Activated CD8-positive, alpha-beta memory T cell treated with anti-CD3 and anti-CD28 coated beads, Interleukin-2, amount 50 U/mL, for 48 hours (primary cell): Measurements from ENCODE around the gene HOXA7.

Source experiments
- DNase-seq: peaks from one replicate; pipeline ENCODE4 v3.0.0-alpha.2; 2020

The HOXA7 gene

DNA sequence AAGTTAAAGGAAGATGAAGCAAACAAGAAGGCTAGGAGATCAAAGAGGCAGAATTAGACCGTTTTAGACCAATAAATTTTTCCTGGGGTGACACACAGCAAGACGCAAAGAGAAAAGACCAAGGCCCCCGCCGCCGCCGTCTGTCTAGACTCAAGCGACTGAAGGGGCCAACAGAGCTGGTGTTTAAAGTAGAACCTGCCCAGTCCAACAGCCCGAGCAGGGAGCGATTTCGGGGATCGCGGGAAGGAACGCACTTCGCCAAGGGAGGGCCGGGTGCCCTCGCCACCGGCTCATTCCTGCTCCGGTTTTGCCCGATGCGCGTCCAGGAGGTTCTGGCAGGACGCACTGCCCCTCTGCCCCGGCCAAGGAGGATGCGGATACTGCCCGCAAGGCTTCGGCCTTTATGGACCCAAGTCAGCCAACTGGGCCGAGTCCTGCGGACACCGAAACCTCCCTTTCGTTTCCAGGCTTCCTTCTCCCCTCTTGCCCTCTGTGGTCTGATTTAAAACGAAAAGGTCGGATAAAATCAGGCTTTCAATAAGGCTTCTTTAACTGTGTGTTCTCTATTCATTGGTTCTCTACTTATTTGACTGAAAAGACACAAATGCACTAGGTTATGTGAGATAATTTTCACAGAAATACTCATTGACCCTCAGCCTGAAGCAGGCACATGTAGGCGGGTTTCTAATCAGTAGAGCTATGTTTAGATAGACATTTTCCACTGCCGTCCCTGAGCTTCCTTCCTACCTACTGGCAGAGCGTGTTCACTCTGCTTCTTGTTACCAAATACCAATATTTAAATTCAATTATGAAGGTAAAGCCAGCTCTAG is 2.2 kb upstream of the HOXA7 start:
- peak; percentile 57 for DNase-seq

DNA sequence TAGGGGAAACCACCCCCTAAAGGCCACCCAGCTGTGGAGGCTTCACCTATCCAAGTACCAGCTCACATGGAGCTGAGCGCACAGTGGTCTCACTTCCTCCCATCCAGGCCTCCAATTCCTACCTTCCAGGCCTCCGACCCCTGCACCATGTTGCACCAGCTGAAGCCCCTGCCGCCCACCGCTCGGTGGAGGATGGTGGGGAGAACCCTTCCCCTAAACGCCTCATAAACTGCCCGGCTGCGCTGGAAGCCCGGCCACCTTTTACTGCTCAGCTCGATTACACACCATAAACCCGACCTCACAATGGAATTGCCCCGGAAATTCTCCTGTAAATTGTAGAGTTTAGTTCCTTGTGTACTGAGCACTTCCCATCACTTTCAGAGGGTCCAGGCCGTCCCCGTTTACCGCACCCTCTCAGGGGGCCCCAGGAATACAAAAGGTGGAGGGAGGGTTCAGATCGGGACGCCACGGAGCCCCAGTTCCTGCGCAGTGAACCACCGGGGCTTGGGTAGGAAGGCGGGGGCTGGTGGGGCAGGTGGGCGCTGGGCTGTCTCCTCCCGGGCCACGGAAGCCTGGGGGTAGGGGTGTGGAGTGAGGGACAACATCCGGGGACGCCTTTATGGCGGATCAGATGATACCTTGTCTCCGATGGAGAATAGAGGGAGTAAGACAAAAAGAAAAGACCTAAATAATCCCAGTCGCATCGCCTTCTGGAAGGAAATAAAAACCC is 1.4 kb upstream of the HOXA7 start:
- peak; percentile 50 for DNase-seq

DNA sequence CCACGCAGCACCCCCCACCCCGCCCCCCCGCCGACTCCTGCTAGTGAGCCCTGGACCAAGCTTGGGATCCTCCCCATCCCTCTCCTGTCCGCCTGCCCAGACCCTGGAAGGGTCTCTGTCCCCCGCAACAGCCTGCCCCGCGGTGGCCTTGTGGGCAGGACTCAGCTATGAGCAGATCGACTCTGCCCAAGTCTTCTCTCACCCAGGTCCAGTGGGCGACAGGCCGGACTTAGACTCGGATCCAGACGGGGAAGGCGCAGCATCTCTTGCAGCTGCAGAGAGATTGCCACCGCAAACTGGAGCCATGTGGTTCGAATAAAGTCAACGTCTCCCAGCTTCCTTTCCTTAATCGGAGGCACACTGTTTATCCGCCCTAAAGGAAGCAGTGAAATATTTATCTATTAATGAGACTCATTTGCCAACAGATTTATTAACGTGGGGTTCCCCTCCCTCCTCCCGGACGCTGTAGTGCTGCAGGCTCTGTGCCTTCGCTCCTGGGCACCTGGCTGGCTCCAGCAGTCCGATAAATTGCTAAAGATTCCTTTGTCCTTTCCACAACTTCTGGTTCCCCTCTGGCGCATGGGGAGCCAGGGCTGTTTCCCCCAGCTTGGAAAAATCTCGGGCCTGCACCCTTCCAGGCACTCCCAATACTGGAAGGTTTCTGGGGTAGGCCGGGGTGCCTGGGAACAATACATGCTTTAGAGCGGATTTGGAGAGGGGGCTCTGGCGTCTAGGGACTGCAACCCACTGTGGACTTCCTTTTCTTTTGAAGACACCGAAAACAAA is 634 bp upstream of the HOXA7 start:
- DNase-seq, result peak; percentile 57

DNA sequence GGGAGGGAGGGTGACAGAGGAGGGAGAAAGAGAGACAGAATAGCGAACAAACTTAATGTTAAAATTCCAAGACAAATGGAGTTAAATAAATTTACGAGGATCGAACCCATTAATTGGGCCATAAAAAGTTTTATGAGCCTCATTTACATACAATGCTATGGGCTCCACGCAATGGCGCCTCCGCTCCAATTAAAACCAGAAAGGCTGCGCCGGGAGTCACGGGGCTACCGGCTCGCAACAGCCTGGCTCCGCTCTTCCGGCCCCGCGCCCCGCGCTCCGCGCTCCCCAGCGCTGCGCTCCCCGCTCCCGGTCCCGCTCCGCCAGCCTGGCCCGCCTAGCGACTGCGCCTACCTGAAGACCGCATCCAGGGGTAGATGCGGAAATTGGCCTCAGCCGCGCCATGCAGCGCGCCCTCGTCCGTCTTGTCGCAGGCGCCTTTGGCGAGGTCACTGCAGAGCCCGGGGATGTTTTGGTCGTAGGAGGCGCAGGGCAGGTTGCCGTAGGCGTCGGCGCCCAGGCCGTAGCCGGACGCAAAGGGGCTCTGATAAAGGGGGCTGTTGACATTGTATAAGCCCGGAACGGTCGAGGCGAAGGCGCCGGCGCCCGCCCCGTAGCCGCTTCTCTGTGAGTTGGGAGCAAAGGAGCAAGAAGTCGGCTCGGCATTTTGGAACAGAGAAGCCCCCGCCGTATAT is 513 bp downstream of the HOXA7 start:
- peak; percentile 60 for DNase-seq

DNA sequence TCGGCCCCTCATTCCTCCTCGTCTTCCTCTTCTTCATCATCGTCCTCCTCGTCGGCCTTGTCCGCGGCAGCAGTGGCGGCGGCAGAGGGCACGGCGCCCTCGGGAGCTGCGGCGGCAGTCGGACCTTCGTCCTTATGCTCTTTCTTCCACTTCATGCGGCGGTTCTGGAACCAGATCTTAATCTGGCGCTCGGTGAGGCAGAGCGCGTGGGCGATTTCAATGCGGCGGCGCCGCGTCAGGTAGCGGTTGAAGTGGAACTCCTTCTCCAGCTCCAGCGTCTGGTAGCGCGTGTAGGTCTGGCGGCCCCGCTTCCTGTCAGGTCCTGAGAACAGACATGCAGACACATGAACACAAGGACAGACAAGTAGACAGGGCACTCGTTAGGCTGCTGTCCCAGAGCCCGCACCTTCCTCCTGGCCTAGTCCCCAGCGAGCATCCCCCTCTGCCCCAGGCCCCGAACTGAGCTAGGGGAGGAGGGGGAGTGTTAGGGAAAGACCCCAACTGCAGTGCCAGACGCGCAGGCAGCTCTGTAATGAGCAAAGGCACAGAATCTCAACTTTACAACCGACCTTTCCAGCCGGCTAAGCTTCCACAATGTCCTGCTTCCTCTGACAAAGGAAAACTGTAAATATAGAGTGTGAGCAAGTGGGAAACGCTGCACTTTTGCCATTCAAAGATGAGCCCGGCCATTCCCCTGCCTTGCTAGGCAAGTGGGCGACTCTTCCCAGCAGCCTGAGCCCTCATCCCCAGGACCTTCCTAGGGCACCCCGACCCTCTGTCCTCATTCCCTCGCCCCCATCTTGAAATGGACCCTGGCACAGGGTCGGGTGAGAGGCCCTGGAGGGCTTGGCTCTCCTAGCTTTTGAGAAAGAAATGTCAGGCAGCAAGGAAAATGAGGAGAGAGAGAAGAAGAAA is 1.3 kb downstream of the HOXA7 start:
- peak; percentile 66 for DNase-seq

DNA sequence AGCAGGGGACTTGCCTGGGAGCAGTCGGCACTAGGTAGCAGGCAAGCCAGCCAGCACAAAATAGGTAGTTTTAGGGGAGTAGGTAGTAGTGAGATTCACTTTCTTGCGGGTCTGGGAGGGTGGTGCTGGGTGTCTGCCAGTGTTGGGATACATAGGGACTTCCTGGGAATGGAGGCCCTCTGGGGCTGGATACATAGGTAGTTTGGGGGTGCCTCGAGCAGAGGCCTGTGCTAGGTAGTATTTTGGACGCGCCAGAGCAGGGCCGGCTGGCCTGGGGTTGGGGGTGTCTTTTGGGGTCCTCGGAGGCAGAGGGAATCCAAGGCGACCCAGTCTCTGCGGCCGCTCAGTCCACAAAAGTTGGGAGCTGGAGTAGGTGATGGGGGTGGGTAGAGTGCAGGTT is 2.1 kb downstream of the HOXA7 start:
- peak; percentile 49 for DNase-seq

DNA sequence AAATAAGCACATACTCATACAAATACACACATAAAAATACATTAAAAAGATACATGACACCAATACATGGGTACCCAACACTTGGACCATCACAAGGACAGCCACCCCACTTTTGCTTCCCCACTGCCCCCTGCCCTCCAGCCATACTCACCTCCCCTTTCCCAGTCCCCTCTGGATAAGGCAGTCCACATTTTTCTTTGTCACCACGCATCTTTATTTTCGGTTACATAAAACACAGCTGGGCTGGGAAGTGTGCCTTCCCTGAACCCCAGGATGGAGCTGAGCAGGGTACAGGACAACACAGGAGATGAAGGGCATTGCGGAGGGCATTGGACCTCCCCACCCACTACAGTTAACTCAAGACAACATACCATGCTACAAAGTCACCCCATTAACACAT is 2.9 kb downstream of the HOXA7 start:
- DNase-seq, result no peak

DNA sequence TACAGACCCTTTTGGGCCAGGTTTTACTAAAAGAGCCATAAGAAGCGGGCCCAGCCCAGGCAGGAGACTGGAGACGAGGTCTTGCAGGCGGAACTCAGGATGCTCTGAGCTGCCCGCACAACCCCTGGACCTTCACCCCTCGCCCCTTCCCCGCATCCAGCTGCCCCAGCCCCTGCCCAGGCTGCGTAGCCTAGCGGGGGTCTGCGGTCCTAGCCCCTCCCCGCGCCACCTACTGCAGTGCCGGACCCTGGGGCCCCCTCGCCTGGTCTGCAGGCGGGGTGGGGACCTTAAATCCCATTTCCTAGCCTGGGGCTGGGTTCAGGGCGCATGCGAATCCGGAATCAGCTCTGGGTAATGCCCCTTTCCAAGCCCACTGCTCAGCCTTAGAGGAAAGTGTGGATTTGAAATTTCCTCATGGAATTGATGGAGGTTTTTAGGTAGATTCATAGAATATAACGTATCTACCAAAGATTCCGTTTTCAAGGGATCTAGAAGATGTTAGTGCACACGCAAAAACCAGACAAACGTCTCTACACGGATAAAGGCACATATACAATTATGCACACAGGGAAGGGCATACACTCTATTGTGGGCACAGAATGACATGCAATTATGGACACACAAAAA is 3.5 kb downstream of the HOXA7 start:
- peak; percentile 52 for DNase-seq

DNA sequence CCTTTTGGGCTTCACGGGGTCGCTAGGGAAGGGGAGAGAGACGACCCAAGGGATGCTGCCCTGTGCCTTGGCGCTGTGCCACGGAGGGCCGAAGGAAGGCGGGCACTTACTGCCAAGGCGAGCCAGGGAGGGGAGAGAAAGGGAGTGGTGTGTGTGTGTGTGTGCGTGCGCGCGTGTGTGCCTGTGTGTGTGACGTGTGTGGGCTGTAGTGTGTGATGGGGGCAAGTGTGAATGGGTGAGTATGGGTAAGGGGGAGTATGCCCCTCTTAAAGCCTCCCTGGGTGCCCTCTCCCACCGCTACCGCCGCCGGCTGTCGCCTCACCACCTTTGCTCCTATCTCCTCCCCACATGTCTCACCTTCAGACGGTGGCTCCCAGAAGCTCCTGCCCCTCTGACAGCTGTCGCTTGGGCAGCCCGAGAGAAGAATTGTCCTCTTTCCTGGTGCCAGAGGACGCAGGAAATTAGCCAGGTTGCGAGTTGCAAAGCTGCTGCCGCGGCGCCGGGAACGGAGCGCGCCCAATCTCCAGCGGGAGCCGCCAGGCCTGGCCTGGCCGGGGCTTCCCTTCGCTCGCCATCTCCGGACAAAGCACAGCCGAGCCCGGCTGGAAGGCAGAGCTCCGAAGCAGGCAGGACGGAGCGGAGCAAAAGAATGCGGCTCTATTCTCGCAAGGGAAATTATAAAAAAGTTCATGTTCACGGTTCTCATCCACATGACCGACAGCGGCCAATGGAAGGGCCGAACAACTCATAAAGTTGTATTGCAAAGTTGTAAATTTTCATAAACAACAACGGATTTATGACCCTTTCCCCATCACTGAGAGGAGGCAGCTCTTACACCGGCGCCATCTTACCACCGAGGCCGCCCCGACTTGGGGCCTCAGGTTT is 4.3 kb downstream of the HOXA7 start, which contains the start of gene HOXA3:
Gene HOXA3 (minus strand): TSS at position 653 of the 885 bp plus-strand sequence. CDS start 41,943 bp downstream, outside the sequence.
- DNase-seq, result peak; percentile 56

DNA sequence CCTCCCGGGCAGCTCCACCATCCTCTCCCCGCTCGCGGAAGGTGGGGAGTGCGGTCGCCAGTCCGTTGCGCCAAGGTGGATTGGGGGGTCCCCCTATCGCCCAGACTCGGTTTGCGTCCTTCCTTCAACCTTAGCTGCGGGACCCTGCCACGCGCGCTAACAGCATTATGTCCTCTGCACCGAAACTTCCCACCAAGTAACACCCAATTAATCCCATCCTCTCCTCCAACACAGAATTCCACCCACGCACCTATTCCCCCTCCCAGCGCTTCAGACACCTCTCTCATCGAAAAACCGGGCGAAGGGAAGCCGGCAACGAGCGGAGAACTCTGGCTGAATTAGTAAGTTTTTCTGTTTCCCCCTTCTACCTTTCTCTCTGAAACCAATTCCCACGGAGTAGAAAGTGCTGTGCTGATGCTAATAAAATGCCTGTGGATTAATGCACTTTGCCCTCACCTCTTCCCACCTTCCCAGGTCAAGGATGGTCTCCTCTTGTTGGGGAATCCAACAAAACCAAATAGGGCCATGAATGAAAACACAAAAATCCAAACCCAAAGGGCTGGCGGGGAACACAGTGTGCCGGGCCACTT is 5.0 kb downstream of the HOXA7 start:
- peak; percentile 56 for DNase-seq

DNA sequence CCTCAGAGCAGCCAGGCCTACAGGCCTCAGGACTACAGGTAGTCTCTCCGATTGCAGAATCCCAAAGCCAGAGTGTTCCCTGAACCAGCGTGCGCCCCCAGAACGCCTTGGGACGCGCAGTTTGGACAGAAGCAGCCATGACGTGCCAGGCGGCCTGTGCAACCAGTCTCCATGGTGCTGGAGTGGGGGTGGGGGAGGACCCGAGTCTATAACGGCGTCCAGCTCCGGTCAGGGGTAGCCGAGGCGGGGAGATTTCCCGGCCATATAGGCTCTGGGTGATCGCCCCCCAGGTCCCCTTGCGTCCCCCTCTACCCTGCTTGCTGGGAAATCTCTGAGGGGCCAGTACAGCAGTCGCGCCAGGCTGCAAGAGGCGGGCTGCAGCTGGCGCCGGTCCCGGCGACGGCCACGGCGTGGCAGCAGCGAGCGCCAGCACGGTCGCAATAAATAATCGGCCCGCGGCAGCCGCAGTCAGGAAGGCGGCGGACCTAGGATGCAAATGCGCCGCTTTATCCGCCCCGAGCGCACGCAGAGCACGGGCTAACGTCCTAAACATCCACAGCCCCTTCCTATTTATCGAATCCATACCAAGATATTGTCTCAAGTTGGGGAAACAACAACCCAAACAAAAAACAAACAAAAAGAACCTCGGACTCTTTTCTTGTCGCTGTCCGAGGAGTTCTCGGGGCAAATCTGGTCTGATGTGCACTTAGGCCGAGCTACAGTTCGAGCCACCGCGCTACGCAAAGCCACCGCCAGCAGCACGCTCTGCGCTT is 5.7 kb downstream of the HOXA7 start:
- DNase-seq, result peak; percentile 83

DNA sequence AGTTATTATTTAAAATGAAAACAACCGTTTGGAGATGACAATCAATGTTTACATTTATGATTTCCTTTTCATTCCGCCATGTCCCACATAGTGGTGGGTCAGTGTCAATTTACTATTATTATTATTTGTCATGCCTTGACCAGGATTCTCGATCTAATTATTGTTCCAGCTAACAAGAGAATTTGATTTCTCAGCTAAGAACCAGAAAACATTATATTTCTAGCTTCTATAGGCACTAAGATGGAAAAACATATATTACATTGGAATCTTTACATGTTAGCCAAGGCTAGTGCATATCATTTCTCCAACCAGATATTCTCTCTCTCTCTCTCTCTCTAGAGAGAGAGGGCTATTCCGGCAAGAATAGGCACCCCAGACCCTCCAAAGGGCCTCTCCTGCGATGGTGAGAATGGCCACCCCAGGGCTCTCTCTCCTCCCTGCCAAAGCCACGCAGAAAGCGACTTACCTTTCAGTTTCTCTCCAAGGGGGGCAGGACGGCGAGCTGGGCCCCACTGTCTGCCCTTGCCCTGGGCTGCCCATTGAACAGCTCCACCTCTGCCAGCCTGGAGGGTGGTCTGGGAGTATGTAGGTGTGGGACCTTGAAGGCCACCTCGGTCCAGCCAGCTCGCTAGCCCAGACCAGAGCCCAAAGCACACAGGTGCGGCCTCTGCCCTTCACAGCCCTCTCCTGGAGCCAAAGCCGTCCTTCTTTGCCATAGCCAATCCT is 6.5 kb downstream of the HOXA7 start:
- DNase-seq, result peak; percentile 51

DNA sequence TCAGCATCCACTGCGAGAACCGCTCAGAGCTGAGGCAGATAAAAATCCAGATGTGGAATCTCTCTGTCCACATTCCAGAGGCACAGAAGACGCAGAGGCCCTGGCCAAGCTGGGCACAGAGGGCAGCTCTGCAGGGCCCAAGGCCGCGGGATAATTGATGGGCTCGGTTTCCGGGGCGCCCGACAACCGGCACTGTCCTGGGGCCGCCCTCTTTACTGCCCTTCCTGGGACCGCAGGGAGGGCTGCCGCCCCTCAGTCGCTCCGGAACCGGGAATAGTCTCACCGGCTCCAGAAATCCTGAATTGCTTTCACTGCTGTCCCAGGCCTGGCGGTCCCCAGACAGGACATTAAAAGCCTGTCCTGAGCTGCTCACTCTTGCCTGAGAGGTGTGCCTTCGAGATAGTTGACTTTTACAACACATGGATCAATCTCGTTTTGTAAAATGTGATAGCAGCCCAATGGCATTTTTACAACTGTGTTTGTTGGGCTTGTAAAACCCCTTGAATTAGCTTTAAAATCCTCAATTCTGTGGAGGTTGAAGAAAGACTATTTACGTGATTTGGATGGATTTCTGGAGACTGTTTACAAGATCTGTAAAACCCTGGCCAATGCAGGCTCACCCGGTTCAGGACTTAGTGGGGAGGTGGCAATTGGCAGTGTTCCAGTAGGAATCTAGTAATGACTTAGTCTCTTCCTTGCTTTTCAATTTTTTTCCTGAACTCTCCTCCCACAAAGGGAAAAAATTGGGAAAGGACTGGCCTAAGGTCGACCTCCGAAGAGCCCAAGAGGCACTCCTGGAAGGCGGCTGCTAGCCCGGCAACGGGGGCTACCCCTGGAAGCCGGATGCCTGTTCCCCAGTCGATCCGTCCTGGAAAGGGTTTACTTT is 7.5 kb downstream of the HOXA7 start:
- DNase-seq, result peak; percentile 48

DNA sequence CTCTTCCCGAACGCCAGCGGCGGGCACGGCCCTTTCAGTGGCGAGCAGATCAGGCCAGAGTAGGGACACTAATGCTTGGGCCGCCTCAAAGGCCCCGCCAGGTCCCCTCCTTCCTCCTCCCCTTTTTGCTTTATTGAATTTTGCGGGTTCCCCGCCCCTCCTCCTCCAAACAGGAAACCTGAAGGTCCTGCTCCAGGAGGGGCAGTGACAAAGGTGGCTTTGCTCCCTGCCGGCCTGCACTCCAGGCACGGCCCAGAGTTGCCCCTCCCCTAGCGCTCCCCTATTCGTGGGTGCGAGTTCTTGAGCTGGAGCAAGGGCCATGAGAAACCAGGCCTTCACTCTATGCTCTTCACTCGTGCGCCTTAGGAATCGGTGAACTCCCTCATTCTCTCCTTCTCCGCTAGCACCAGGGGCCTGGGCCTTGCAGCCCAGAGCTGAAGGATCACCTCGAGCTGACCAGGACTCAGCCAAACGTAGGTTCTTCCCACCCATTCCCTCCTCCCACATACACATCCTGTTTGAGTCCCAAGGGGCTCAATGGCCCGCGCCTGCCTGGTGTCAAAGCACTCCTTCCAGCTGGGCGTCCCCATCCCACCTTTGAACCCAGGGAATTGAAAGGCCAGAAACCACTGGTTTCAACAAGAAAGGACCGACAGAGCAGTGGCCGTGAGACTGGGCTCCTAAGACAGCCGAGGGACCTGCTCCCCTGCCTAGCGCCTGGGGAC is 8.3 kb downstream of the HOXA7 start:
- DNase-seq, result peak; percentile 46

DNA sequence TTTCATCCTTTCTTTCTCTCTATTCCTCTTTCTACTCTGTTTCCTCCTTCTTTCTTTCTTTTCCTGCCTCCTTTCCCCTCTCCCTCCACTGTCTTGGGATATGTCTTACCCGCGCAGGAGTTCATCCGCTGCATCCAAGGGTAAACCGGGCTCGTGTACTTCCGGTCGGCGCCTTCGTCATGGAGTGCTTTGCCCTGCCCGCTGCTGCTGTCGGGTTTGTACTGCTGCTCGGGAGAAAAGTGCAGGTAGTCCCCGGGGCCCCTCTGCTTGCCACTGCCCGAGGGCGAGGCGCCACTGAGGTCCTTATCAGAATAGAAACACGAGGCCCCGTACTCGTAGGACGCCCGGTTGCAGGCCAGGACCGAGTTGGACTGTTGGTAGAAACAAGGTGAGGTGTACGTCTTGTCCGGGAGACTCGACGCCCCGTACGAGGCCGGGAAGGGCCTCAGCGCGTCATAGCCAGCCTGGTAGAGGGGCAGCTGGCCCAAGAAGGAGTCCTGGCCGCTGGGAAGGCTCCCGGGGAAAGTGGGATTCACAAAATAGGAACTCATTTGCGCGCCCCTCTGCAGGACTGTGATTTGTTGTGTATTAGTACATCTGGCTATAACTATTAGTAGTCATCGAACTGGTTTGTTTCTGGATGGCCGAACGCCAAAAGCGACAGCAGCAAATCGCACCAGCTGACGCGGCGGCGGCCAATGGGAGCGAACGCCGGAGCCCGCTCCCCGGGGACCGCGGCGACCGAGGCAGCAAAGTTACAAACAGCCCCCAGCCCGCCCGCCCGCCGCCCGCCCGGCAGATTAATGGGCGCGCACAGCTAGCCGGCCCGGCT is 9.1 kb downstream of the HOXA7 start, which contains the start of gene HOXA6:
Gene HOXA6 (minus strand): TSS at position 576 of the 832 bp plus-strand sequence. CDS start 25 bp downstream, at position 551.
- peak; percentile 57 for DNase-seq
